Measurements from ENCODE around the gene SLC38A7.
A peak's percentile ranks its signal among the peaks of the same experiment; 100 is the strongest.

The SLC38A7 gene, protein sequence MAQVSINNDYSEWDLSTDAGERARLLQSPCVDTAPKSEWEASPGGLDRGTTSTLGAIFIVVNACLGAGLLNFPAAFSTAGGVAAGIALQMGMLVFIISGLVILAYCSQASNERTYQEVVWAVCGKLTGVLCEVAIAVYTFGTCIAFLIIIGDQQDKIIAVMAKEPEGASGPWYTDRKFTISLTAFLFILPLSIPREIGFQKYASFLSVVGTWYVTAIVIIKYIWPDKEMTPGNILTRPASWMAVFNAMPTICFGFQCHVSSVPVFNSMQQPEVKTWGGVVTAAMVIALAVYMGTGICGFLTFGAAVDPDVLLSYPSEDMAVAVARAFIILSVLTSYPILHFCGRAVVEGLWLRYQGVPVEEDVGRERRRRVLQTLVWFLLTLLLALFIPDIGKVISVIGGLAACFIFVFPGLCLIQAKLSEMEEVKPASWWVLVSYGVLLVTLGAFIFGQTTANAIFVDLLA
- long read RNA-seq, full-length matches to known transcripts = 66 of 86 reads
- long read RNA-seq, partial matches to known transcripts = 6 of 86 reads
- long read RNA-seq, other reads (novel, unspliced or antisense) = 14 of 86 reads

- peak within 1 kb of the TSS; percentile 70 for H3K27ac ChIP-seq (replicated peaks)
- DNase-seq (ENCODE audit: low read depth in 1 of 2, low spot score in 1 of 2) = peak; percentile 51 to 76
- TF ChIP-seq GABPA (IDR thresholded peaks at IDR 0.05; ENCODE audit: low read depth) (no peak), POLR2AphosphoS5 (IDR thresholded peaks at IDR 0.05; ENCODE audit: low read depth) (0 out of 2 replicates have a peak, but pooled peaks have one; percentile 20)
- peak within 1 kb of the TSS; percentile 73 for H3K4me3 ChIP-seq (replicated peaks; ENCODE audit: insufficient read depth, low read length)
- H3K27me3 ChIP-seq (ENCODE audit: insufficient read depth, poor library complexity, severe bottlenecking) = no peaks in the 10 kb centered on the region
Measured at GRCh38 chr16:58684354-58685083, at the start of gene SLC38A7. Gene SLC38A7 (minus strand): TSS chr16:58684770. CDS start chr16:58680126, 4,644 bp downstream.

DNA sequence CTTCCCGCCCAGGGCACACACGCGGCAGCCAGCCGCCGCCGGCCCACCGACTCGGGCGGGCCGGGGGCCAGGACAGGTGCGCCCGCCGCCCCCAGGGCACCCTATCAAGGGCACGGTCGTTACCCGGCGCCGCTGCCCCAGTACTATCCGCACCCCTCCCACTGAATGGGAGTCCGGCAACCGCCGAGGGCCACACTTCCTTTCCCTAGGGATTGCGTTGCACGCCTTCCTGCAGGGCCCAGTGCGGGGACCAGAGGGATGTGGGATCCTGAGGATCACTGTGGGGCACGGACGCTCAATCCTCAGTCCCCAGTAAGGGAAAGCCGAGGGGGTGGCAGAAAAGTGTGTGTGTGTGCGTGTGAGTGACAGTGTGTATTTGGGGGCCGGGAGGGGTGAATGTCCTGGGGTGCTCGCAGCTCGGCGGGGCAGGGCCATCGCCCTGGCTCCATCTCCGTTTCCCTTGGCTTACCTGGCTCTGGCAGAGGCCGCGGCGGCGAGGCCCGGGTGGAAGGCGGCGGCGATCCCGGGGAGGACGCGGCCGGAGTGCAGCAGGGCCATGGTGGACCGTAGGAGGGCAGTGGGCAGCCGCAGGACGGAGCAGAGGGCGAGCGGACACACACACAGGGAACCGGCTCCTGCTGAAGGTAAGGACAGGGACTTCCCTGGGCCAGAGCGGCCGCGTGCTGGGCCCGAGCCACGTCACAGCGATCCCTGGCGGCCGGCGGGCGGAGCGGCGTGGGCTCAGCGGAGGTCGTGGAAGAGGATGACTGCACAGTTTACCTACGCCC is 49.3 kb upstream of the SLC38A7 start, which contains the start of gene GOT2:
GOT2 (minus strand) TSS at position 646 of the 788 bp plus-strand sequence; CDS start at position 558, 88 bp downstream.
- TF ChIP-seq GABPA (IDR thresholded peaks at IDR 0.05; ENCODE audit: low read depth) = no peak
- TF ChIP-seq, protein P1, sequence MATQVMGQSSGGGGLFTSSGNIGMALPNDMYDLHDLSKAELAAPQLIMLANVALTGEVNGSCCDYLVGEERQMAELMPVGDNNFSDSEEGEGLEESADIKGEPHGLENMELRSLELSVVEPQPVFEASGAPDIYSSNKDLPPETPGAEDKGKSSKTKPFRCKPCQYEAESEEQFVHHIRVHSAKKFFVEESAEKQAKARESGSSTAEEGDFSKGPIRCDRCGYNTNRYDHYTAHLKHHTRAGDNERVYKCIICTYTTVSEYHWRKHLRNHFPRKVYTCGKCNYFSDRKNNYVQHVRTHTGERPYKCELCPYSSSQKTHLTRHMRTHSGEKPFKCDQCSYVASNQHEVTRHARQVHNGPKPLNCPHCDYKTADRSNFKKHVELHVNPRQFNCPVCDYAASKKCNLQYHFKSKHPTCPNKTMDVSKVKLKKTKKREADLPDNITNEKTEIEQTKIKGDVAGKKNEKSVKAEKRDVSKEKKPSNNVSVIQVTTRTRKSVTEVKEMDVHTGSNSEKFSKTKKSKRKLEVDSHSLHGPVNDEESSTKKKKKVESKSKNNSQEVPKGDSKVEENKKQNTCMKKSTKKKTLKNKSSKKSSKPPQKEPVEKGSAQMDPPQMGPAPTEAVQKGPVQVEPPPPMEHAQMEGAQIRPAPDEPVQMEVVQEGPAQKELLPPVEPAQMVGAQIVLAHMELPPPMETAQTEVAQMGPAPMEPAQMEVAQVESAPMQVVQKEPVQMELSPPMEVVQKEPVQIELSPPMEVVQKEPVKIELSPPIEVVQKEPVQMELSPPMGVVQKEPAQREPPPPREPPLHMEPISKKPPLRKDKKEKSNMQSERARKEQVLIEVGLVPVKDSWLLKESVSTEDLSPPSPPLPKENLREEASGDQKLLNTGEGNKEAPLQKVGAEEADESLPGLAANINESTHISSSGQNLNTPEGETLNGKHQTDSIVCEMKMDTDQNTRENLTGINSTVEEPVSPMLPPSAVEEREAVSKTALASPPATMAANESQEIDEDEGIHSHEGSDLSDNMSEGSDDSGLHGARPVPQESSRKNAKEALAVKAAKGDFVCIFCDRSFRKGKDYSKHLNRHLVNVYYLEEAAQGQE (IDR thresholded peaks at IDR 0.05; ENCODE audit: insufficient replicate concordance, low read depth) = no peak
- peak; percentile 78 for TF ChIP-seq POLR2AphosphoS5 (IDR thresholded peaks at IDR 0.05; ENCODE audit: low read depth)
- no peak for TF ChIP-seq SPI1 (IDR thresholded peaks at IDR 0.05; ENCODE audit: borderline replicate concordance, low read depth)
- TF ChIP-seq, protein P2, sequence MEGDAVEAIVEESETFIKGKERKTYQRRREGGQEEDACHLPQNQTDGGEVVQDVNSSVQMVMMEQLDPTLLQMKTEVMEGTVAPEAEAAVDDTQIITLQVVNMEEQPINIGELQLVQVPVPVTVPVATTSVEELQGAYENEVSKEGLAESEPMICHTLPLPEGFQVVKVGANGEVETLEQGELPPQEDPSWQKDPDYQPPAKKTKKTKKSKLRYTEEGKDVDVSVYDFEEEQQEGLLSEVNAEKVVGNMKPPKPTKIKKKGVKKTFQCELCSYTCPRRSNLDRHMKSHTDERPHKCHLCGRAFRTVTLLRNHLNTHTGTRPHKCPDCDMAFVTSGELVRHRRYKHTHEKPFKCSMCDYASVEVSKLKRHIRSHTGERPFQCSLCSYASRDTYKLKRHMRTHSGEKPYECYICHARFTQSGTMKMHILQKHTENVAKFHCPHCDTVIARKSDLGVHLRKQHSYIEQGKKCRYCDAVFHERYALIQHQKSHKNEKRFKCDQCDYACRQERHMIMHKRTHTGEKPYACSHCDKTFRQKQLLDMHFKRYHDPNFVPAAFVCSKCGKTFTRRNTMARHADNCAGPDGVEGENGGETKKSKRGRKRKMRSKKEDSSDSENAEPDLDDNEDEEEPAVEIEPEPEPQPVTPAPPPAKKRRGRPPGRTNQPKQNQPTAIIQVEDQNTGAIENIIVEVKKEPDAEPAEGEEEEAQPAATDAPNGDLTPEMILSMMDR (IDR thresholded peaks at IDR 0.05; ENCODE audit: insufficient read depth, low read length) = peak; percentile 92
- peak; percentile 72 to 82 for DNase-seq (ENCODE audit: low read depth in 1 of 2, low spot score in 1 of 2)
- Histone ChIP-seq H3K4me3 (replicated peaks; ENCODE audit: insufficient read depth, low read length) (peak within 1 kb of the TSS; percentile 99), H3K27me3 (ENCODE audit: insufficient read depth, poor library complexity, severe bottlenecking) (no peaks in the 10 kb centered on the region), H3K27ac (replicated peaks) (peak within 1 kb of the TSS; percentile 72)

- Histone ChIP-seq H3K27me3 (ENCODE audit: insufficient read depth, poor library complexity, severe bottlenecking) (no peaks in the 10 kb centered on the region), H3K27ac (replicated peaks) (peak overlapping the region; percentile 72), H3K4me3 (replicated peaks; ENCODE audit: insufficient read depth, low read length) (peak overlapping the region; percentile 99)
- TF ChIP-seq SPI1 (IDR thresholded peaks at IDR 0.05; ENCODE audit: borderline replicate concordance, low read depth) (no peak), GABPA (IDR thresholded peaks at IDR 0.05; ENCODE audit: low read depth) (no peak), POLR2AphosphoS5 (IDR thresholded peaks at IDR 0.05; ENCODE audit: low read depth) (no peak)
- TF ChIP-seq, protein P2 (IDR thresholded peaks at IDR 0.05; ENCODE audit: insufficient read depth, low read length) = no peak
- TF ChIP-seq, protein P1 (IDR thresholded peaks at IDR 0.05; ENCODE audit: insufficient replicate concordance, low read depth) = no peak
- no peak for DNase-seq (ENCODE audit: low read depth in 1 of 2, low spot score in 1 of 2)
Measured at GRCh38 chr16:58733248-58733670, 48.7 kb upstream of the SLC38A7 start.

All from HL-60 (cell line).